ENCODE data around the gene EPHB6. TPM values are rescaled to one million over a fixed set of nuclear protein-coding genes. Genes with fewer than 3 reads are reported as not detected.
A peak's percentile ranks its signal among the peaks of the same experiment; 100 is the strongest.

Gene EPHB6
- polyA plus RNA-seq, 1 donor from 2014 or later, result 25.3 TPM

DNA sequence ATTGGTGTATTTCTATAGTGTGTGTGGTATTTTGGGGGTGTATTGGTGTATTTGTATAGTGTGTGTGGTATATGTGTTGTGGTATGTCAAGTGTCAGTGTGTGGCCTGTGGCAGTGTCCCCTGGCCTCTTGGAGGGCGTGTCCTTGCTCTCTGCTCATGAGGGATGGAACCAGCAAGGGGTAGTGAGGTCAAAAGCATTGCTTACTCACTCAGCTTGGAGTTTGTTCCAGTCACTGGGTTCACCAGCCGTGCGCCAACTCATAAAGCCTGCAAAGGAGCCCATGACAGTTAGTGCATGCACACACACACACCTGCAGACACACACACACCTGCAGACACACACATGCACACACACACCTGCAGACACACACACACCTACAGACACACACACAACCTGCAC lies 34.9 kb downstream of the EPHB6 start:
- Histone ChIP-seq H3K9ac (ENCODE audit: low read length) (no peak overlapping the region), H3K9me3 (ENCODE audit: low read length) (no peaks in the 10 kb centered on the region), H3K4me2 (ENCODE audit: low read length) (no peak overlapping the region), H3F3A (ENCODE audit: insufficient read depth, low read length, poor library complexity, severe bottlenecking) (no peaks in the 10 kb centered on the region), H3K36me3 (ENCODE audit: insufficient read depth, low read length) (no peaks in the 10 kb centered on the region), H4K20me1 (ENCODE audit: insufficient read depth) (no peaks in the 10 kb centered on the region), H2AFZ (ENCODE audit: low read depth, low read length) (no peak overlapping the region), H3K27ac (ENCODE audit: low read length) (no peak overlapping the region), H3K79me2 (replicated peaks; ENCODE audit: insufficient read depth, low read length) (no peaks in the 10 kb centered on the region), H3K9me2 (ENCODE audit: insufficient read depth, low read length) (no peaks in the 10 kb centered on the region), H3K4me3 (ENCODE audit: low read length) (no peak overlapping the region), H3K27me3 (ENCODE audit: insufficient read depth, low read depth, low read length) (no peaks in the 10 kb centered on the region)
- TF ChIP-seq, protein P1, sequence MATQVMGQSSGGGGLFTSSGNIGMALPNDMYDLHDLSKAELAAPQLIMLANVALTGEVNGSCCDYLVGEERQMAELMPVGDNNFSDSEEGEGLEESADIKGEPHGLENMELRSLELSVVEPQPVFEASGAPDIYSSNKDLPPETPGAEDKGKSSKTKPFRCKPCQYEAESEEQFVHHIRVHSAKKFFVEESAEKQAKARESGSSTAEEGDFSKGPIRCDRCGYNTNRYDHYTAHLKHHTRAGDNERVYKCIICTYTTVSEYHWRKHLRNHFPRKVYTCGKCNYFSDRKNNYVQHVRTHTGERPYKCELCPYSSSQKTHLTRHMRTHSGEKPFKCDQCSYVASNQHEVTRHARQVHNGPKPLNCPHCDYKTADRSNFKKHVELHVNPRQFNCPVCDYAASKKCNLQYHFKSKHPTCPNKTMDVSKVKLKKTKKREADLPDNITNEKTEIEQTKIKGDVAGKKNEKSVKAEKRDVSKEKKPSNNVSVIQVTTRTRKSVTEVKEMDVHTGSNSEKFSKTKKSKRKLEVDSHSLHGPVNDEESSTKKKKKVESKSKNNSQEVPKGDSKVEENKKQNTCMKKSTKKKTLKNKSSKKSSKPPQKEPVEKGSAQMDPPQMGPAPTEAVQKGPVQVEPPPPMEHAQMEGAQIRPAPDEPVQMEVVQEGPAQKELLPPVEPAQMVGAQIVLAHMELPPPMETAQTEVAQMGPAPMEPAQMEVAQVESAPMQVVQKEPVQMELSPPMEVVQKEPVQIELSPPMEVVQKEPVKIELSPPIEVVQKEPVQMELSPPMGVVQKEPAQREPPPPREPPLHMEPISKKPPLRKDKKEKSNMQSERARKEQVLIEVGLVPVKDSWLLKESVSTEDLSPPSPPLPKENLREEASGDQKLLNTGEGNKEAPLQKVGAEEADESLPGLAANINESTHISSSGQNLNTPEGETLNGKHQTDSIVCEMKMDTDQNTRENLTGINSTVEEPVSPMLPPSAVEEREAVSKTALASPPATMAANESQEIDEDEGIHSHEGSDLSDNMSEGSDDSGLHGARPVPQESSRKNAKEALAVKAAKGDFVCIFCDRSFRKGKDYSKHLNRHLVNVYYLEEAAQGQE (IDR thresholded peaks at IDR 0.05; ENCODE audit: borderline replicate concordance), result no peak
- TF ChIP-seq MXI1 (conservative IDR thresholded peaks at IDR 0.05; ENCODE audit: poor library complexity, severe bottlenecking), result no peak
- no peak for TF ChIP-seq EP300 (conservative IDR thresholded peaks at IDR 0.05; ENCODE audit: poor library complexity, severe bottlenecking)
- TF ChIP-seq SMC3 (conservative IDR thresholded peaks at IDR 0.05; ENCODE audit: poor library complexity), result no peak
- no peak for TF ChIP-seq TAF1 (IDR thresholded peaks at IDR 0.05; ENCODE audit: low read depth)
- no peak for TF ChIP-seq EZH2 (IDR thresholded peaks at IDR 0.05; ENCODE audit: borderline replicate concordance, insufficient read depth, low read length, poor library complexity, severe bottlenecking)
- TF ChIP-seq, protein P2, sequence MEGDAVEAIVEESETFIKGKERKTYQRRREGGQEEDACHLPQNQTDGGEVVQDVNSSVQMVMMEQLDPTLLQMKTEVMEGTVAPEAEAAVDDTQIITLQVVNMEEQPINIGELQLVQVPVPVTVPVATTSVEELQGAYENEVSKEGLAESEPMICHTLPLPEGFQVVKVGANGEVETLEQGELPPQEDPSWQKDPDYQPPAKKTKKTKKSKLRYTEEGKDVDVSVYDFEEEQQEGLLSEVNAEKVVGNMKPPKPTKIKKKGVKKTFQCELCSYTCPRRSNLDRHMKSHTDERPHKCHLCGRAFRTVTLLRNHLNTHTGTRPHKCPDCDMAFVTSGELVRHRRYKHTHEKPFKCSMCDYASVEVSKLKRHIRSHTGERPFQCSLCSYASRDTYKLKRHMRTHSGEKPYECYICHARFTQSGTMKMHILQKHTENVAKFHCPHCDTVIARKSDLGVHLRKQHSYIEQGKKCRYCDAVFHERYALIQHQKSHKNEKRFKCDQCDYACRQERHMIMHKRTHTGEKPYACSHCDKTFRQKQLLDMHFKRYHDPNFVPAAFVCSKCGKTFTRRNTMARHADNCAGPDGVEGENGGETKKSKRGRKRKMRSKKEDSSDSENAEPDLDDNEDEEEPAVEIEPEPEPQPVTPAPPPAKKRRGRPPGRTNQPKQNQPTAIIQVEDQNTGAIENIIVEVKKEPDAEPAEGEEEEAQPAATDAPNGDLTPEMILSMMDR (IDR thresholded peaks at IDR 0.05; ENCODE audit: poor library complexity, severe bottlenecking), result no peak

DNA sequence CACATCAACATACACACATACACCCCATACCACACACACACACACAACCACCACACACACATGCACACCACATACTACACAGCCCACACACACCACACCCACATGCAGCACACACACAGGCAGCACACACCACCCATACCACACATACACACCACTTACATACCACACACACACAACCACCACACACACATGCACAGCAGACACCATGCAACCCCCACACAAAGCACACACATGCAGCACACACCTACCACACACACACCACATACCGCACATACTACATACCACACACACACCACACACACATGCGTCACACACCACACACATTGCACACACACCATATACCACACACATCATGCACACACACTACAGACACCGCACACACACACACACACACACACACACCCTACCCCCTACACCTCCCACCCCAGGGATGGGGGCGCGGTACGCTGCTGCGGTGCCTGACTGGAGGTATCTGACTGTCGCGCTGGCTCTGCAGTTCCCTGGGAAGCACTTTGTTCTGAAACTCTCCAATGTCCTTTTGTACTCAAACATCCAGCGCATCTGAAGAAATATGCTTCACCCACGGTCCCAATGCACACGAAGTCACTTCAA lies 36.1 kb downstream of the EPHB6 start:
- H3K4me3 ChIP-seq (ENCODE audit: low read length), result no peak overlapping the region
- no peak overlapping the region for H2AFZ ChIP-seq (ENCODE audit: low read depth, low read length)
- no peaks in the 10 kb centered on the region for H3K27me3 ChIP-seq (ENCODE audit: insufficient read depth, low read depth, low read length)
- no peaks in the 10 kb centered on the region for H3K36me3 ChIP-seq (ENCODE audit: insufficient read depth, low read length)
- H3K9ac ChIP-seq (ENCODE audit: low read length), result peak overlapping the region; percentile 5
- H3K9me3 ChIP-seq (ENCODE audit: low read length), result no peaks in the 10 kb centered on the region
- peak overlapping the region; percentile 32 for H3K27ac ChIP-seq (ENCODE audit: low read length)
- no peak overlapping the region for H3K4me2 ChIP-seq (ENCODE audit: low read length)
- no peaks in the 10 kb centered on the region for H3K79me2 ChIP-seq (replicated peaks; ENCODE audit: insufficient read depth, low read length)
- TF ChIP-seq, protein P2 (IDR thresholded peaks at IDR 0.05; ENCODE audit: poor library complexity, severe bottlenecking), result no peak
- no peak for TF ChIP-seq EZH2 (IDR thresholded peaks at IDR 0.05; ENCODE audit: borderline replicate concordance, insufficient read depth, low read length, poor library complexity, severe bottlenecking)
- no peak for TF ChIP-seq MXI1 (conservative IDR thresholded peaks at IDR 0.05; ENCODE audit: poor library complexity, severe bottlenecking)
- TF ChIP-seq SMC3 (conservative IDR thresholded peaks at IDR 0.05; ENCODE audit: poor library complexity), result no peak
- TF ChIP-seq EP300 (conservative IDR thresholded peaks at IDR 0.05; ENCODE audit: poor library complexity, severe bottlenecking), result no peak
- TF ChIP-seq POLR2AphosphoS5 (IDR thresholded peaks at IDR 0.05), result no peak
- no peak for TF ChIP-seq RAD21 (conservative IDR thresholded peaks at IDR 0.05)
- no peak for TF ChIP-seq TAF1 (IDR thresholded peaks at IDR 0.05; ENCODE audit: low read depth)
- H3F3A ChIP-seq (ENCODE audit: insufficient read depth, low read length, poor library complexity, severe bottlenecking), result no peaks in the 10 kb centered on the region
- H3K9me2 ChIP-seq (ENCODE audit: insufficient read depth, low read length), result no peaks in the 10 kb centered on the region
- H4K20me1 ChIP-seq (ENCODE audit: insufficient read depth), result no peaks in the 10 kb centered on the region

All from neural cell (in vitro differentiated cells).